Calu3 (cell line): ENCODE data around the gene MUC13. TPM values are rescaled to one million over a fixed set of nuclear protein-coding genes. Genes with fewer than 3 reads are reported as not detected.

Source experiments
- BruUV-seq: library from RNA; stranded (reverse); fragments of 400-500 nt; replicated peaks from 2 replicates; lab custom pipeline; 2021; lab: Mats Ljungman, UMichigan
- CTCF ChIA-PET: fragments of 300-600 bp; sonication (Branson Sonifier 250); formaldehyde crosslinking; loops from one replicate; lab custom pipeline; 2022; ENCODE audit warnings: antibody characterized with exemption; lab: Charles Lee
- DNase-seq: peaks from one replicate; pipeline ENCODE4 v3.0.0; 2022
- H3K27ac Mint-ChIP-seq: one replicate; pipeline ENCODE4 v1.8.0; 2022; ENCODE audit warnings: mixed read lengths; ENCODE audit not compliant: unreplicated experiment
- H3K27me3 Mint-ChIP-seq: one replicate; pipeline ENCODE4 v1.8.0; 2022; ENCODE audit warnings: mixed read lengths; ENCODE audit not compliant: unreplicated experiment
- H3K36me3 Mint-ChIP-seq: one replicate; pipeline ENCODE4 v1.8.0; 2022; ENCODE audit warnings: mild to moderate bottlenecking, moderate library complexity, mixed read lengths; ENCODE audit not compliant: insufficient read depth, unreplicated experiment
- H3K4me1 Mint-ChIP-seq: one replicate; pipeline ENCODE4 v1.8.0; 2022; ENCODE audit warnings: mild to moderate bottlenecking, low read depth, mixed read lengths; ENCODE audit not compliant: unreplicated experiment
- H3K4me3 Mint-ChIP-seq: one replicate; pipeline ENCODE4 v1.8.0; 2022; ENCODE audit warnings: mild to moderate bottlenecking, low read depth, moderate library complexity, mixed read lengths; ENCODE audit not compliant: unreplicated experiment
- H3K9me3 Mint-ChIP-seq: one replicate; pipeline ENCODE4 v1.8.0; 2022; ENCODE audit warnings: low read depth, mixed read lengths; ENCODE audit not compliant: unreplicated experiment
- intact Hi-C: fragments of 100-400 bp; cut with micrococcal nuclease; formaldehyde crosslinking; loops from one replicate; pipeline ENCODE4 v1.10.0; 2022; ENCODE audit not compliant: unreplicated experiment
- total RNA-seq: library from RNA; stranded (reverse); gene quantifications from 2 replicates; pipeline ENCODE4 v1.2.3, GENCODE V29; 2022
- TF ChIP-seq, protein P1 (sequence below): fragments of 200-600 bp; IDR thresholded peaks from one replicate; pipeline ENCODE4 v1.8.0; 2022; ENCODE audit warnings: antibody characterized with exemption; ENCODE audit not compliant: unreplicated experiment

Gene MUC13
- total RNA-seq, 1 experiment from 2014 or later: 25.8 TPM

DNA sequence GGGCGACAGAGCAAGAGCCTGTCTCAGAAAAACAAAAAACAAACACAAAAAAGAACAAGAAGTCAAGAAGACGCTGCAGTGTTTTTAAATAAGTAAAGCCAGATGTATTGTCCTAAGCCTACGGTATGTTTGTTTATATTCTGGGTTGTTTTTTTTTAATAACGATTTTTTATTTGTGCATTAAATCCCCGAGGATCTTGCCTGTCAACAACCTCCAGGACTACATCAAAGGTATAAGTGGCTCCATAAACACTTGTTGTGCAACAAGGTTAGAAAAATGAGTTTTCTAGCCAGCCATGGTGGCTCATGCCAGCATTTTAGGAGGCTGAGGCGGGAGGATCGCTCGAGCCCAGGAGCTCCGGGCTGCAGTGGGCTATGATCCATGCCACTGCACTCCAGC lies 73.5 kb downstream of the MUC13 start:
- Mint-ChIP-seq H3K4me3 (peak overlapping the region; percentile 2), H3K36me3 (peaks cover 16% of the 10 kb centered on the region), H3K9me3 (no peaks in the 10 kb centered on the region), H3K4me1 (peaks cover 48% of the 10 kb centered on the region), H3K27me3 (no peaks in the 10 kb centered on the region), H3K27ac (peak overlapping the region; percentile 37)
- no TSS peak for BruUV-seq
- TF ChIP-seq, protein P1, sequence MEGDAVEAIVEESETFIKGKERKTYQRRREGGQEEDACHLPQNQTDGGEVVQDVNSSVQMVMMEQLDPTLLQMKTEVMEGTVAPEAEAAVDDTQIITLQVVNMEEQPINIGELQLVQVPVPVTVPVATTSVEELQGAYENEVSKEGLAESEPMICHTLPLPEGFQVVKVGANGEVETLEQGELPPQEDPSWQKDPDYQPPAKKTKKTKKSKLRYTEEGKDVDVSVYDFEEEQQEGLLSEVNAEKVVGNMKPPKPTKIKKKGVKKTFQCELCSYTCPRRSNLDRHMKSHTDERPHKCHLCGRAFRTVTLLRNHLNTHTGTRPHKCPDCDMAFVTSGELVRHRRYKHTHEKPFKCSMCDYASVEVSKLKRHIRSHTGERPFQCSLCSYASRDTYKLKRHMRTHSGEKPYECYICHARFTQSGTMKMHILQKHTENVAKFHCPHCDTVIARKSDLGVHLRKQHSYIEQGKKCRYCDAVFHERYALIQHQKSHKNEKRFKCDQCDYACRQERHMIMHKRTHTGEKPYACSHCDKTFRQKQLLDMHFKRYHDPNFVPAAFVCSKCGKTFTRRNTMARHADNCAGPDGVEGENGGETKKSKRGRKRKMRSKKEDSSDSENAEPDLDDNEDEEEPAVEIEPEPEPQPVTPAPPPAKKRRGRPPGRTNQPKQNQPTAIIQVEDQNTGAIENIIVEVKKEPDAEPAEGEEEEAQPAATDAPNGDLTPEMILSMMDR: no peak
- intact Hi-C loops: loop anchor here (2.0 kb wide), 1 partner anchor 24 kb away; no protein-coding TSS in a partner anchor
- DNase-seq: no peak
- CTCF ChIA-PET: no interaction called here

DNA sequence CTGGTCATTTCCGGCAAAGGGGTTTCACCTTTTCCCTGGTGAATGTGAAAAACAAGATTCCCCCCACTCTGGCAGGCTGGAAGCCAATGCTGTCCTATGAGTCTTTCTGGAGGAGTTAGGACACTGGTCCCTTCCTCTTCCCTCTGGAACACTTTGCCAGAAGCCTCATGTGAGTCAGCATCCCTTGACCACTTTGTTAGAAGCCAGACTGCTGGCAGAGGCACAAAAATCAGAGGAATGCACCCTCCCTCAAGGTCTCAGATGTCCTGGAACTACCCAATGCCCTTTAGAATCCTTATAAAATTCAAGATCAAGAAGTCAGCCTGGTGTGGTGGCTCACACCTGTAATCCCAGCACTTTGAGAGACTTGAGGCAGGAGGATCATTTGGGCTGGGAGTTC lies 74.0 kb downstream of the MUC13 start:
- Mint-ChIP-seq H3K9me3 (no peaks in the 10 kb centered on the region), H3K27ac (peak overlapping the region; percentile 37)
- peak; percentile 77 for DNase-seq

DNA sequence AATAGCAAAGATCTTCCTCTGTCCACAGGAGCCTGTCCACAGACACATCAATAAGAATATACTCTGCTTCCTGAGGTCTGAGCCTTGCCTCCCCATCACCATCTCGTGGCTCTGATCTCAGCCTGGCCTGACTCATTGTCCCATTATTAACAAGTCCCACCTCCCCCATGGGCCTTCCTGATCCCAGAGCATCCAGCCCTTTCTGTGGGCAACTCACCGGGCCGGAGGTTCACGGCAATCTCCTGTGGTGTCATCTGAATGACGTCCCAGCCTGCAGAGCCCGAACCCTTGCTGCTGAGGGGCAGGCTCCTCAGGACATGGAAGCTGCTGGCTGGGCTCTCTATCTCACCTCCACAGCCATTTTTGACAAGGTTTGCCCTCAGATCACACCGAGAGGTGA lies 75.5 kb downstream of the MUC13 start:
- H3K27me3 Mint-ChIP-seq: no peaks in the 10 kb centered on the region
- TF ChIP-seq, protein P1: no peak
- peaks cover 20% of the 10 kb centered on the region for H3K36me3 Mint-ChIP-seq
- DNase-seq: peak; percentile 71
- intact Hi-C loops: no loop called here
- H3K9me3 Mint-ChIP-seq: no peaks in the 10 kb centered on the region
- CTCF ChIA-PET: interaction anchor here (1.2 kb wide), 1 partner anchor 21 kb away, joined by 3 read pairs; no protein-coding TSS in a partner anchor
- no TSS peak for BruUV-seq
- H3K4me3 Mint-ChIP-seq: peak overlapping the region; percentile 42
- H3K4me1 Mint-ChIP-seq: peaks cover 54% of the 10 kb centered on the region
- peak overlapping the region; percentile 77 for H3K27ac Mint-ChIP-seq

More for the DNA sequence above, 74.0 kb downstream of the MUC13 start:
- Mint-ChIP-seq H3K4me1 (peaks cover 52% of the 10 kb centered on the region), H3K36me3 (peaks cover 20% of the 10 kb centered on the region), H3K27me3 (no peaks in the 10 kb centered on the region), H3K4me3 (peak overlapping the region; percentile 2)
- TF ChIP-seq, protein P1: no peak
- intact Hi-C loops: loop anchor here (1.0 to 2.0 kb wide), 2 partner anchors 18 to 24 kb away; no protein-coding TSS in a partner anchor
- CTCF ChIA-PET: no interaction called here
- BruUV-seq: no TSS peak

DNA sequence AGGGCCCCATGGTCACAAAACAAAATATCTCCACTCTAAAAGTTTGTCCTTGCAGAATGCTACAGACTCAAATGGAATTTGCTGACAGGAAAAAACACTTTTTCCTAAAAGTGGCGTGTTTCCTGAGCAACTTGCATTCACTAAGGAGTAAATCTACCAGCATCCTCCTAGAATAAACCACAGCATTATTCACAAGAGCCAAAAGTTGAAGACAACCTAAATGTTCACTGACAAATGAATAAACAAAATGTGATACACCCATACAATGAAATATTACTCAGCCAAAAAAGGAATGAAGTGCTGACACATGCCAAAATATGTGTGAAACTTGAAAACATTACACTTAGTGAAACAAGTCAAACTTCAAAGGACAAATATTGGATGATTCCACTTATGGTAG lies 76.3 kb downstream of the MUC13 start:
- Mint-ChIP-seq H3K27me3 (no peaks in the 10 kb centered on the region), H3K27ac (peak overlapping the region; percentile 77), H3K4me1 (peaks cover 48% of the 10 kb centered on the region), H3K4me3 (peak overlapping the region; percentile 42), H3K9me3 (no peaks in the 10 kb centered on the region), H3K36me3 (peaks cover 20% of the 10 kb centered on the region)
- DNase-seq: no peak
- intact Hi-C loops: no loop called here
- TF ChIP-seq, protein P1: no peak
- TSS peak; percentile 14 for BruUV-seq
- CTCF ChIA-PET: no interaction called here
